Mammary epithelial cell (primary cell): ENCODE data around the gene CAMK2D.

Experiments
- CTCF ChIP-seq, 2 donors: IDR thresholded peaks in 1 of 2; conservative IDR thresholded peaks in 1 of 2; 2 replicates each; pipeline ENCODE4 v1.5.1; 2011 to 2012; ENCODE audit warnings: inconsistent platforms in 2 of 2, low read length in 2 of 2, mild to moderate bottlenecking in 2 of 2, control low read depth in 1 of 2, low read depth in 1 of 2; ENCODE audit not compliant: insufficient read depth in 1 of 2; ENCODE audit errors: extremely low read depth in 1 of 2
- EZH2 ChIP-seq: IDR thresholded peaks from 2 replicates; pipeline ENCODE4 v1.6.1; 2012; ENCODE audit warnings: low read length, inconsistent platforms, borderline replicate concordance

DNA sequence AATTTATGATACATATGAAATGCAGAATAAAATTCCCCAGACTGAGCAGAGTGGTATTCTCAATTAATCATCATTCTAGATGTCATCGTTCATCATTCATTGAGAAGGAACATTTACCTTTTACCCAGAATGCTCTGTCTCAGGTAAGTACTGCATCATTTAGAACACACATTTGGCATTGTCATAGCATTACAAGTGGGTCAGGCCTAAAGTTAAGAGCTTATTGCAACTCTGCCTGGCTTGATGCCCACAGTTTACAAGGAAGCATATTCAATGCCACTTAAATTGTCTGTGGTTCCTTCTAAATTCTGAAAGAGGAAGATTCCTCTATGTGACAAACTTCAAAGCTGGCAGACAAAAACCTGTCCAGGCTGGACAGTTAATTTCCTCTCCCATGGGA lies 87.3 kb downstream of the CAMK2D start:
- TF ChIP-seq CTCF (conservative IDR thresholded peaks at IDR 0.05 in 1 of 2, IDR thresholded peaks at IDR 0.05 in 1 of 2; ENCODE audit: extremely low read depth in 1 of 2, insufficient read depth in 1 of 2, low read depth in 1 of 2, low read length in 2 of 2) (no peak), EZH2 (no peak)
